ENCODE measurements around the gene THRB. TPM values are rescaled to one million over a fixed set of nuclear protein-coding genes. Genes with fewer than 3 reads are reported as not detected.

The THRB gene
- total RNA-seq, 2 donors from 2014 or later = 6.7 to 6.9 TPM

DNA sequence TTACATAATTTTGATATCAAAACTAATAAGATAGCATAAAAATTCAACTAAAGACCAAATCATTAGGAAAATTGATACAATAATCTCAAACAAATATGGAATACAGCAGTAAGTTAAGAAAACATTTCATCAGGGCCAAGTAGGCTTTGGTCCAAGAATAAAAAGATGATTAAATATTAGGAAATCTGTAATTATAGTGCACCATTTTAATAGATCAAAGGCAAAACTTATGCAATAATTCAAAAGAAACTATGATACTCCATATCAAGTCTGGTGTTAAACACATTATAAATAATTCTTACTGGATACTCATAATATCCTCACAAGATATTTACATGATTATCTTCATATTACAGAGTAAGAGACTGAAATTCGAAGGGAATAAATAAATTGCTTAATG is 51.2 kb downstream of the THRB start:
- Histone ChIP-seq H3K4me1 (peaks cover 23% of the 10 kb centered on the region), H3K27me3 (no peaks in the 10 kb centered on the region), H3K27ac (no peak overlapping the region), H3K4me3 (no peak overlapping the region), H3K36me3 (replicated peaks in 1 of 2; ENCODE audit: insufficient read depth in 1 of 2, low read depth in 2 of 2) (no peaks in the 10 kb centered on the region), H3K9me3 (no peaks in the 10 kb centered on the region)
- no peak for ATAC-seq
- TF ChIP-seq POLR2A (IDR thresholded peaks at IDR 0.05) (no peak), CTCF (IDR thresholded peaks at IDR 0.05) (no peak)
- no peak for DNase-seq
- intact Hi-C loops (cut with DNase I) = no loop called here
- WGBS, 2 donors = 0% methylated on average over 1 of the region's 1 CpG

DNA sequence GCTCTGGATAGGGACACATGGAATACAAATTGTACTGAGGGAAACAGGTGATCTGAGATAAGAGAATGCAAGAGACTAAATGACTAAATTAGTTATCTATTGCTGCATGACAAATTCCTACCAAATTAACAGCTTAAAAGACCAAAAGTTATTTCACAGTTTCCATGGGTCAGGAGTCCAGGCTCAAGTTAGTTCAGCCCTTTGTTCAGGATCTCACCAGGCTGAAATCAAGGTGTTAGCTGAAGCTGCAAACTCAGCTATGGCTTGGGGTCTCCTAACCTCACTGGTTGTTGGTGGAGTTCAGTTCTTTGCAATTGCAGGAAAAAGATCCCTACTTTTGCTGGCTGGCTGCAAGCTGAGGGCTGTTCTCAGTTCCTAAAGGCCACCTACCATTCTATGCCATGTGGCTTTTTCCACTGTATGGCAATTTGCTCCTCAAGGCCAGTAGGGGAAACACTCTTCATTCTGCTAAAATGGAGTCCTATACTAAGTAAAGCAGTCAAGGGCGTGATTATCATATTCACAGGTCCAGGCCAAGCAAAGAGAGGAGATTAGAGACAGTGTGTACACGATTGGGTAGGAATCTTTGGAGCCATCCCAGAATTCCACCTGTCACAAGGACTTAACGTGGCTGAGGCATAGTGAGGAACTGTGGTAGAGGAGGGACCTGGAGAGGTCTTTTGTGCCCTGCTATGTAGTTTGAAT is 53.7 kb downstream of the THRB start:
- Histone ChIP-seq H3K36me3 (replicated peaks in 1 of 2; ENCODE audit: insufficient read depth in 1 of 2, low read depth in 2 of 2) (no peaks in the 10 kb centered on the region), H3K4me3 (no peak overlapping the region), H3K27me3 (no peaks in the 10 kb centered on the region), H3K27ac (no peak overlapping the region), H3K4me1 (peaks cover 12% of the 10 kb centered on the region), H3K9me3 (no peaks in the 10 kb centered on the region)
- TF ChIP-seq POLR2A (IDR thresholded peaks at IDR 0.05) (no peak), CTCF (IDR thresholded peaks at IDR 0.05) (peak in 1 of 7 experiments; percentile 13)
- intact Hi-C loops (cut with DNase I) = no loop called here
- 32 to 35% methylated on average over 3 of the region's 3 CpGs for WGBS, 2 donors
- DNase-seq (no peak), ATAC-seq (no peak)

GRCh38 chr3:24439021-24439420 is 55.6 kb downstream of the THRB start:
- WGBS, 2 donors = 71 to 100% methylated on average over 3 to 4 of the region's 4 CpGs
- intact Hi-C loops (cut with DNase I) = no loop called here
- H3K27me3 ChIP-seq = no peaks in the 10 kb centered on the region
- ATAC-seq (no peak), DNase-seq (no peak)
- no peaks in the 10 kb centered on the region for H3K36me3 ChIP-seq (replicated peaks in 1 of 2; ENCODE audit: insufficient read depth in 1 of 2, low read depth in 2 of 2)
- no peak overlapping the region for H3K27ac ChIP-seq
- TF ChIP-seq CTCF (IDR thresholded peaks at IDR 0.05) = no peak
- TF ChIP-seq POLR2A (IDR thresholded peaks at IDR 0.05) = no peak
- no peaks in the 10 kb centered on the region for H3K9me3 ChIP-seq
- peaks cover 22% of the 10 kb centered on the region for H3K4me1 ChIP-seq
- H3K4me3 ChIP-seq = no peak overlapping the region

GRCh38 chr3:24437326-24437725 is 57.3 kb downstream of the THRB start:
- 14 to 20% methylated on average over 2 of the region's 2 CpGs for WGBS, 2 donors
- Histone ChIP-seq H3K27me3 (no peaks in the 10 kb centered on the region), H3K4me3 (no peak overlapping the region), H3K4me1 (peaks cover 32% of the 10 kb centered on the region), H3K27ac (no peak overlapping the region), H3K9me3 (no peaks in the 10 kb centered on the region), H3K36me3 (replicated peaks in 1 of 2; ENCODE audit: insufficient read depth in 1 of 2, low read depth in 2 of 2) (no peaks in the 10 kb centered on the region)
- TF ChIP-seq POLR2A (IDR thresholded peaks at IDR 0.05) = no peak
- no peak for TF ChIP-seq CTCF (IDR thresholded peaks at IDR 0.05)
- ATAC-seq (no peak), DNase-seq (no peak)
- intact Hi-C loops (cut with DNase I) = no loop called here

DNA sequence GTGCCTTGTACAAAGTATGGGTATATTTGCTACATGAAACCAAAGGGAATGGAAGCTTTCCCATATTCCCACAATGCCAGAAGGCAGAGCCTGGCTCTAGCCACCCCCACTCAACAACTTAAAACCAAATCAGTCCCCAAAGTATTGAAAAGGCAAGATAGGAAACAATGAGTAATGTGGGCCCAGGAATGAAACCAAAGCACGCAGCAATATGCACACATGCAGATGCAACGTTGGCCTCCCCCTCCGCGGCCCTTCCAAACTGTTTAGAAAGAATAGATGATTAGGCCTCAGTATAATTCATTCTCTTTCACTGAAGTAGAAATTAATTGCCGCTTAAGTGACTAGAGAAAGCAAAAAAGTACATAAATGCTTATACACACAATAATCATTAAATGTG is 59.1 kb downstream of the THRB start:
- no peaks in the 10 kb centered on the region for H3K27me3 ChIP-seq
- DNase-seq = no peak
- 92 to 93% methylated on average over 5 of the region's 5 CpGs for WGBS, 2 donors

More for the DNA sequence above, 59.1 kb downstream of the THRB start:
- no peak for TF ChIP-seq CTCF (IDR thresholded peaks at IDR 0.05)
- no peak for TF ChIP-seq POLR2A (IDR thresholded peaks at IDR 0.05)
- no peaks in the 10 kb centered on the region for H3K9me3 ChIP-seq
- no peak overlapping the region for H3K4me3 ChIP-seq
- intact Hi-C loops (cut with DNase I) = no loop called here
- no peak for ATAC-seq
- no peak overlapping the region for H3K27ac ChIP-seq
- no peaks in the 10 kb centered on the region for H3K36me3 ChIP-seq (replicated peaks in 1 of 2; ENCODE audit: insufficient read depth in 1 of 2, low read depth in 2 of 2)
- peaks cover 26% of the 10 kb centered on the region for H3K4me1 ChIP-seq
